Measurements from ENCODE around the gene LILRA6.

- TF ChIP-seq CTCF (conservative IDR thresholded peaks at IDR 0.05; ENCODE audit: low read length) = no peak
- TF ChIP-seq EZH2phosphoT487 (IDR thresholded peaks at IDR 0.05; ENCODE audit: borderline replicate concordance) = no peak
These were observed 9.7 kb upstream of the LILRA6 start for GRCh38 chr19:54252243-54252642.
